ENCODE results near the gene MMEL1.

The MMEL1 gene

DNA sequence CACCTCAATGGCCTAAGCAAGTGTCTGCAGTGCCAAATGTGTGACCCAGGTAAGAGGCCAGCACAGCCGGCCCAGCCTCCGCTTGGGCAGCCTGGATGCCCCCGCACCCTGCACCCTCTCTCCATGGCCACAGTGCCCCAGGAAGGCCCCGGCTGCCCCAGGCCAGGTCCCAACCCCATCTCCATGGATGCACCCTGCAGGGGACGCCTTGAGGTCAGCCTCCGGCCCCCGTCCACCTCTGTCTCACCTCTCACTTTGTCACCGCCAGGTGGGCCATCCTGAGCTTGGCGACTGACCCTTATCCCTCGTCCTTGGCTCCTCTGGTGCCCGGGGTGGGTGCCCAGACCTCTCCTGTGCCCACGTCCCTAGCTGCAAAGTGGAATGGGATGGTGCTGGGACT is 74.4 kb downstream of the MMEL1 start:
- DNase-seq (ENCODE audit: low spot score), result no peak
- POLR2A ChIA-PET (ENCODE audit: low non-redundant PET), result interaction anchor here (0.6 kb wide), 1 partner anchor 369 kb away, joined by 3 read pairs; no protein-coding TSS in a partner anchor
- TF ChIP-seq, protein P1, sequence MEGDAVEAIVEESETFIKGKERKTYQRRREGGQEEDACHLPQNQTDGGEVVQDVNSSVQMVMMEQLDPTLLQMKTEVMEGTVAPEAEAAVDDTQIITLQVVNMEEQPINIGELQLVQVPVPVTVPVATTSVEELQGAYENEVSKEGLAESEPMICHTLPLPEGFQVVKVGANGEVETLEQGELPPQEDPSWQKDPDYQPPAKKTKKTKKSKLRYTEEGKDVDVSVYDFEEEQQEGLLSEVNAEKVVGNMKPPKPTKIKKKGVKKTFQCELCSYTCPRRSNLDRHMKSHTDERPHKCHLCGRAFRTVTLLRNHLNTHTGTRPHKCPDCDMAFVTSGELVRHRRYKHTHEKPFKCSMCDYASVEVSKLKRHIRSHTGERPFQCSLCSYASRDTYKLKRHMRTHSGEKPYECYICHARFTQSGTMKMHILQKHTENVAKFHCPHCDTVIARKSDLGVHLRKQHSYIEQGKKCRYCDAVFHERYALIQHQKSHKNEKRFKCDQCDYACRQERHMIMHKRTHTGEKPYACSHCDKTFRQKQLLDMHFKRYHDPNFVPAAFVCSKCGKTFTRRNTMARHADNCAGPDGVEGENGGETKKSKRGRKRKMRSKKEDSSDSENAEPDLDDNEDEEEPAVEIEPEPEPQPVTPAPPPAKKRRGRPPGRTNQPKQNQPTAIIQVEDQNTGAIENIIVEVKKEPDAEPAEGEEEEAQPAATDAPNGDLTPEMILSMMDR (conservative IDR thresholded peaks at IDR 0.05; ENCODE audit: low read depth), result no peak
- no peak overlapping the region for H3K27ac ChIP-seq
- CTCF ChIA-PET, result no interaction called here

DNA sequence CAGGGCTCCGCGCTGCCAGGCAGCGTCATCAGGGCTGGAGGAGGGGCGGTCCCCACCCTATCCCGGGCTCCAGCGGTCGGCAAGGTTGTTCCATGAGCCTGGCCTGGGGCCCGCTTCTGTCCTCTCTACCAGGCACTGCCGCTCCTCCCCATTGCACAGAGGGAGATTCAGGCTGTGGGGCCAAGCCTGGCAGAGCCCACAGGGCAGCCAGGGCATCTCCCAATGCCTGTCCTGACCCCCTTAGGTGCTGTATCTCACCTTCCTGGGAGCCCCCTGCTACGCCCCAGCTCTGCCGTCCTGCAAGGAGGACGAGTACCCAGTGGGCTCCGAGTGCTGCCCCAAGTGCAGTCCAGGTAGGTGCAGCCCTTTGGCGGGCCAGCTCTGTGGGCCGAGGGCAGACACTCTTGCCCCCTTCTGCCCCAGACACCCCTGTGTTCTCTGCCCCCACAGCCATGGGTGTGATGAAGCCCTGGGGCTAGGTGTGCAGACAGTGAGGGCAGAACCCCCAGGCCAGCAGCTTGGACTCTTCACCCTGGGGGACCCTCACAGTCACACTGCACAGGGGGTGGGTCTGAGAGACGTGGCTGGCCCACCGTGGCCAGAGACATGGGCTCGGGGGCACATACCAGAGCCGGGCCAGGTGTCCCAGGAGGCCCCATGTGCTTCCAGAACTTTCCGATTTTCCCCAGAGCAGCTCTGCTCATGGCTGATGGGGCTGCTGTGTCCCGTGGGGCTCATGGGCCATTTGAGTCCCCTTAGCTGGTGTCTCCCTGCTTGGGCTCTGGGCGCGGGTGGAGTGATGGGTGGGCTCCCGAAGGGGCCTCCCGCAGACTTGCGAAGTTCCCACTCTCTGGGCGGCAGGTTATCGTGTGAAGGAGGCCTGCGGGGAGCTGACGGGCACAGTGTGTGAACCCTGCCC is 75.1 kb downstream of the MMEL1 start:
- ChIA-PET CTCF (interaction anchor here (0.6 kb wide), 1 partner anchor 205 kb away, joined by 3 read pairs; no protein-coding TSS in a partner anchor), POLR2A (ENCODE audit: low non-redundant PET) (interaction anchor here (0.6 kb wide), 1 partner anchor 368 kb away, joined by 3 read pairs; no protein-coding TSS in a partner anchor)
- TF ChIP-seq, protein P1 (conservative IDR thresholded peaks at IDR 0.05; ENCODE audit: low read depth), result no peak
- peak overlapping the region; percentile 85 for H3K27ac ChIP-seq
- no peak for DNase-seq (ENCODE audit: low spot score)

DNA sequence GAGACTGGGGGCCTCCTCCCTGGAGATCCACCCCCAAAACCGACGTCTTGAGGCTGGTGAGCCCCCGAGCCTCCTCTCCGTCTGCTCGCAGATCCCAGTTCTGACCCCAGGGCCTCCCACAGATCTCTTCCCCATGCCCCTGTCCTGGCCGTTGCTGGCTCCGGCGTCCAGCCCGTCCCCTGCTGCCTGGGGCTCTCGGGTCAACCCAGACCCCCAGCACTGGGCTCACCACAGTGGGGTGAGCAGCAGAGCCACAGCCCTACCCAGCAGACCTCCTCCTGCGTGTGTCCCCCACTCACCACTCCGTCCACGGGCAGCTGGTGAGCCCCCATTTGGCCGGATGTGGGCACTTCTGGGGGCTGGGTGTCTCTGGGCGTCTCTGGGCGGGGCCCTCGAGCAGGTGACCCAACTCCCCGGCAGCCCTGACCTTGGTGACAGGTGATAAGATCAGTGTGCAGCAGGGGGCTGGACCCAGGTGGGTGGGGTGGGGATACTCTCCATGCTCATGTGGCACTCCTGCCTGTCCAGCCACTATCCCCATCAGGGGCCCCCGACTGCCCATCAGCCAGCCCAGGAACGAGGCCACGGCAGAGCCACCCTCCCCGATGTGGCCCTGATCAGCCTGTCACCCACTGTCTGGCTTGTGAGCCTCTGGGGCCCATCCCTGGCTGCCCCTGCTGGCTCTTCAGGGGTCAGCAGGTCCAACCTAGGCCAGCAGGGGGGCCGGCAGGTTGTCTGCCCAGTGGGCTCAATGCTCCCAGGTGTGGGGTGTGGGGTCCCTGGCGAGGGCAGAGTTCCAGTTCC is 75.9 kb downstream of the MMEL1 start:
- ChIA-PET POLR2A (ENCODE audit: low non-redundant PET) (interaction anchor here (0.7 kb wide), 1 partner anchor 29 kb away, joined by 4 read pairs; no protein-coding TSS in a partner anchor), CTCF (interaction anchor here (0.6 to 1.0 kb wide), 4 partner anchors 18 to 204 kb away, joined by 3 read pairs; no protein-coding TSS in a partner anchor)
- DNase-seq (ENCODE audit: low spot score), result no peak
- H3K27ac ChIP-seq, result peak overlapping the region; percentile 85
- TF ChIP-seq, protein P1 (conservative IDR thresholded peaks at IDR 0.05; ENCODE audit: low read depth), result no peak

DNA sequence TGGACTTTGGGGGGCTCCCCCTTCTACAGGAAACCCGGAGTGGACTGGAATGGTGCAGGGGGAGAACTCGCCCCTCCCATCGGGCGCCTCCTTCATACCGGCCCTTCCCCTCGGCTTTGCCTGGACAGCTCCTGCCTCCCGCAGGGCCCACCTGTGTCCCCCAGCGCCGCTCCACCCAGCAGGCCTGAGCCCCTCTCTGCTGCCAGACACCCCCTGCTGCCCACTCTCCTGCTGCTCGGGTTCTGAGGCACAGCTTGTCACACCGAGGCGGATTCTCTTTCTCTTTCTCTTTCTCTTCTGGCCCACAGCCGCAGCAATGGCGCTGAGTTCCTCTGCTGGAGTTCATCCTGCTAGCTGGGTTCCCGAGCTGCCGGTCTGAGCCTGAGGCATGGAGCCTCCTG is 76.5 kb downstream of the MMEL1 start, which contains the start of gene TNFRSF14:
TNFRSF14 (plus strand) TSS at position 95 of the 401 bp plus-strand sequence; CDS start at position 389, 294 bp downstream.
- H3K27ac ChIP-seq, result peak within 1 kb of the TSS; percentile 85
- ChIA-PET POLR2A (ENCODE audit: low non-redundant PET) (interaction anchor here (0.7 kb wide), 1 partner anchor 29 kb away, joined by 4 read pairs; no protein-coding TSS in a partner anchor), CTCF (interaction anchor here (0.6 to 1.7 kb wide), 6 partner anchors 19 to 245 kb away, joined by 3 to 5 read pairs (median 3); partner anchors contain the start of gene TTC34)
- DNase-seq (ENCODE audit: low spot score), result no peak
- TF ChIP-seq, protein P1 (conservative IDR thresholded peaks at IDR 0.05; ENCODE audit: low read depth), result no peak

DNA sequence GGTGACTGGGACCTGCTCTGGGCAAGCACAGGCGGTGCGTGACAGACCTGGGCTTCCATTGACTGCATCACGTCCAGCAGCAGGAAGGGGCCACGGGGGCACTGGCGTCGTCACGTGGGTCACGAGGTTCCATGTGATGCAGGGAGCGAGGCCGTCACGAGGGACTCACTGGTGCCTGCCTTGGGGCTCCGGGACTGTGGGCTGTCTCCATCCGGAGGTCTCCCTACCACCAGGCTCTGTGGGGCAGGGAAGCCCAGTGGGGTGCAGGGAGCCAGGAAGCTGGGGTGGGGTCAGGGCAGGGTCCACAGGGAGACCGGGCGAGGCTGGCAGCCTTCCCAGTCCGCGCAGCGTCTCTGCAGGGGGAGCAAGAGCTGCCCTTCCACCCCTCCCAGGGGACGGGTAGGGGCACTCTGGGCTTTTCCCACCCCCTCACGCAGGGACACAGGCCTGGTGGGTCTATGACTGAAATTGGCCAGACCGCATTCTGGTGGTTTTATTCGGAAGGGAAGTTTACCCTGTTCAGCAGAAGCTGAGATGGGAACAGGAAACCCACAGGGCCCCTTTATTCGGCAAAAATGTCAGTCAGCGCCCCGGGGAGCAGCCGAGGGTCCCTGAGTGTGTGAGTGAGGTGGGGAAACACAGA is 77.1 kb downstream of the MMEL1 start:
- ChIA-PET CTCF (interaction anchor here (0.6 to 1.7 kb wide), 6 partner anchors 19 to 245 kb away, joined by 3 to 5 read pairs (median 3); partner anchors contain the start of gene TTC34), POLR2A (ENCODE audit: low non-redundant PET) (interaction anchor here (0.7 kb wide), 1 partner anchor 30 kb away, joined by 4 read pairs; no protein-coding TSS in a partner anchor)
- DNase-seq (ENCODE audit: low spot score), result no peak

More for the DNA sequence above, 77.1 kb downstream of the MMEL1 start:
- peak overlapping the region; percentile 85 for H3K27ac ChIP-seq
- TF ChIP-seq, protein P1 (conservative IDR thresholded peaks at IDR 0.05; ENCODE audit: low read depth), result no peak
